ENCODE data around the gene REXO2.

Gene REXO2

GRCh38 chr11:114439229-114440120, at the start of gene REXO2:
TSS of gene REXO2 (plus strand) at chr11:114439467. CDS start at chr11:114439529, 62 bp downstream.
- H3K4me3 Mint-ChIP-seq, result peak within 1 kb of the TSS; percentile 95 to 97
- ATAC-seq (peak; percentile 96), DNase-seq (peak; percentile 88 to 93)
- no peaks in the 10 kb centered on the region for H3K9me3 Mint-ChIP-seq
- H3K27ac Mint-ChIP-seq, result peak within 1 kb of the TSS; percentile 87 to 96
- no peaks in the 10 kb centered on the region for H3K27me3 Mint-ChIP-seq
- peaks cover 27% of the 10 kb centered on the region for H3K4me1 Mint-ChIP-seq

GRCh38 chr11:114392735-114393667, 46.3 kb upstream of the REXO2 start:
- H3K27ac Mint-ChIP-seq, result no peak overlapping the region
- H3K9me3 Mint-ChIP-seq, result no peaks in the 10 kb centered on the region
- no peak for ATAC-seq
- no peak overlapping the region for H3K4me3 Mint-ChIP-seq
- H3K27me3 Mint-ChIP-seq, result no peaks in the 10 kb centered on the region
- peaks cover 7% of the 10 kb centered on the region for H3K4me1 Mint-ChIP-seq
- no peak for DNase-seq

GRCh38 chr11:114395736-114396135, 43.5 kb upstream of the REXO2 start:
- no peaks in the 10 kb centered on the region for H3K9me3 Mint-ChIP-seq
- peak overlapping the region in 1 of 2 donors; percentile 49 for H3K27ac Mint-ChIP-seq
- peaks cover 24% of the 10 kb centered on the region for H3K4me1 Mint-ChIP-seq
- ATAC-seq (no peak), DNase-seq (no peak)
- H3K27me3 Mint-ChIP-seq, result no peaks in the 10 kb centered on the region
- H3K4me3 Mint-ChIP-seq, result no peak overlapping the region

- Mint-ChIP-seq H3K4me3 (no peak overlapping the region), H3K4me1 (peaks cover 26% of the 10 kb centered on the region), H3K27ac (no peak overlapping the region), H3K27me3 (no peaks in the 10 kb centered on the region), H3K9me3 (no peaks in the 10 kb centered on the region)
- ATAC-seq (no peak), DNase-seq (no peak)
Observed at GRCh38 chr11:114396916-114397315, 42.4 kb upstream of the REXO2 start.

- H3K27me3 Mint-ChIP-seq, result no peaks in the 10 kb centered on the region
- H3K27ac Mint-ChIP-seq, result no peak overlapping the region
- no peaks in the 10 kb centered on the region for H3K9me3 Mint-ChIP-seq
- peaks cover 31% of the 10 kb centered on the region for H3K4me1 Mint-ChIP-seq
- no peak overlapping the region for H3K4me3 Mint-ChIP-seq
- no peak for ATAC-seq
- DNase-seq, result no peak
Observed at GRCh38 chr11:114397349-114397982, 41.8 kb upstream of the REXO2 start.

- peak overlapping the region; percentile 86 to 96 for H3K4me3 Mint-ChIP-seq
- no peaks in the 10 kb centered on the region for H3K9me3 Mint-ChIP-seq
- DNase-seq (no peak), ATAC-seq (no peak)
- H3K27me3 Mint-ChIP-seq, result no peaks in the 10 kb centered on the region
- H3K27ac Mint-ChIP-seq, result no peak overlapping the region
- H3K4me1 Mint-ChIP-seq, result peaks cover 40% of the 10 kb centered on the region
Observed at GRCh38 chr11:114398303-114398920, 40.9 kb upstream of the REXO2 start.

- ATAC-seq (peak; percentile 36), DNase-seq (no peak)
- Mint-ChIP-seq H3K9me3 (no peaks in the 10 kb centered on the region), H3K4me3 (peak overlapping the region; percentile 86 to 96), H3K27ac (peak overlapping the region; percentile 98 to 99), H3K27me3 (no peaks in the 10 kb centered on the region), H3K4me1 (peaks cover 50% of the 10 kb centered on the region)
Observed at GRCh38 chr11:114399490-114400215, 39.6 kb upstream of the REXO2 start.

GRCh38 chr11:114400216-114400914, 38.9 kb upstream of the REXO2 start, which contains the start of the genes C11orf71 and RBM7:
TSS of gene C11orf71 (minus strand) at chr11:114400511. CDS start at chr11:114400331, 180 bp downstream.
TSS of gene RBM7 (plus strand) at chr11:114400666. CDS start at chr11:114400672, 6 bp downstream.
- peak; percentile 96 to 98 for DNase-seq

GRCh38 chr11:114400915-114401223, 38.4 kb upstream of the REXO2 start:
- Mint-ChIP-seq H3K4me3 (peak overlapping the region; percentile 86 to 96), H3K27me3 (no peaks in the 10 kb centered on the region), H3K9me3 (no peaks in the 10 kb centered on the region), H3K4me1 (peaks cover 62% of the 10 kb centered on the region), H3K27ac (peak overlapping the region; percentile 98 to 99)
- no peak for DNase-seq
- ATAC-seq, result no peak

More at GRCh38 chr11:114400216-114400914, 38.9 kb upstream of the REXO2 start, which contains the start of the genes C11orf71 and RBM7:
- Mint-ChIP-seq H3K4me3 (peak within 1 kb of the TSS; percentile 86 to 96), H3K27me3 (no peaks in the 10 kb centered on the region), H3K27ac (peak within 1 kb of the TSS; percentile 98 to 99), H3K9me3 (no peaks in the 10 kb centered on the region), H3K4me1 (peaks cover 57% of the 10 kb centered on the region)
- peak; percentile 97 for ATAC-seq

GRCh38 chr11:114401311-114401710, 38.0 kb upstream of the REXO2 start:
- ATAC-seq (no peak), DNase-seq (no peak)
- peak overlapping the region; percentile 98 to 99 for H3K27ac Mint-ChIP-seq
- H3K9me3 Mint-ChIP-seq, result no peaks in the 10 kb centered on the region
- peak overlapping the region; percentile 86 to 96 for H3K4me3 Mint-ChIP-seq
- H3K27me3 Mint-ChIP-seq, result no peaks in the 10 kb centered on the region
- peaks cover 67% of the 10 kb centered on the region for H3K4me1 Mint-ChIP-seq

- H3K4me3 Mint-ChIP-seq, result no peak overlapping the region
- H3K27me3 Mint-ChIP-seq, result no peaks in the 10 kb centered on the region
- no peaks in the 10 kb centered on the region for H3K9me3 Mint-ChIP-seq
- ATAC-seq (no peak), DNase-seq (no peak)
- H3K4me1 Mint-ChIP-seq, result no peaks in the 10 kb centered on the region
- no peak overlapping the region for H3K27ac Mint-ChIP-seq
Observed at GRCh38 chr11:114412946-114413345, 26.3 kb upstream of the REXO2 start.

- Mint-ChIP-seq H3K27me3 (no peaks in the 10 kb centered on the region), H3K9me3 (no peaks in the 10 kb centered on the region), H3K27ac (no peak overlapping the region), H3K4me1 (no peaks in the 10 kb centered on the region), H3K4me3 (no peak overlapping the region)
- no peak for ATAC-seq
- no peak for DNase-seq
Observed at GRCh38 chr11:114413958-114414357, 25.3 kb upstream of the REXO2 start.

- DNase-seq (no peak), ATAC-seq (no peak)
- H3K4me3 Mint-ChIP-seq, result no peak overlapping the region
- no peaks in the 10 kb centered on the region for H3K4me1 Mint-ChIP-seq
- H3K27ac Mint-ChIP-seq, result peak overlapping the region in 1 of 2 donors; percentile 59
- no peaks in the 10 kb centered on the region for H3K27me3 Mint-ChIP-seq
- no peaks in the 10 kb centered on the region for H3K9me3 Mint-ChIP-seq
Observed at GRCh38 chr11:114416441-114416961, 22.8 kb upstream of the REXO2 start.

GRCh38 chr11:114426280-114426679, 13.0 kb upstream of the REXO2 start:
- no peak for ATAC-seq
- Mint-ChIP-seq H3K27me3 (no peaks in the 10 kb centered on the region), H3K4me3 (no peak overlapping the region), H3K27ac (no peak overlapping the region), H3K4me1 (peaks cover 5% of the 10 kb centered on the region), H3K9me3 (peaks cover 0 to 7% of the 10 kb centered on the region in 2 donors)
- DNase-seq, result no peak

Data from stimulated activated naive CD8-positive, alpha-beta T cell treated with anti-CD3 and anti-CD28 coated beads, Interleukin-15, amount 100 ng/mL, for 72 hours (primary cell).